ENCODE results near the gene FASTK.

FASTK gene, protein sequence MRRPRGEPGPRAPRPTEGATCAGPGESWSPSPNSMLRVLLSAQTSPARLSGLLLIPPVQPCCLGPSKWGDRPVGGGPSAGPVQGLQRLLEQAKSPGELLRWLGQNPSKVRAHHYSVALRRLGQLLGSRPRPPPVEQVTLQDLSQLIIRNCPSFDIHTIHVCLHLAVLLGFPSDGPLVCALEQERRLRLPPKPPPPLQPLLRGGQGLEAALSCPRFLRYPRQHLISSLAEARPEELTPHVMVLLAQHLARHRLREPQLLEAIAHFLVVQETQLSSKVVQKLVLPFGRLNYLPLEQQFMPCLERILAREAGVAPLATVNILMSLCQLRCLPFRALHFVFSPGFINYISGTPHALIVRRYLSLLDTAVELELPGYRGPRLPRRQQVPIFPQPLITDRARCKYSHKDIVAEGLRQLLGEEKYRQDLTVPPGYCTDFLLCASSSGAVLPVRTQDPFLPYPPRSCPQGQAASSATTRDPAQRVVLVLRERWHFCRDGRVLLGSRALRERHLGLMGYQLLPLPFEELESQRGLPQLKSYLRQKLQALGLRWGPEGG

DNA sequence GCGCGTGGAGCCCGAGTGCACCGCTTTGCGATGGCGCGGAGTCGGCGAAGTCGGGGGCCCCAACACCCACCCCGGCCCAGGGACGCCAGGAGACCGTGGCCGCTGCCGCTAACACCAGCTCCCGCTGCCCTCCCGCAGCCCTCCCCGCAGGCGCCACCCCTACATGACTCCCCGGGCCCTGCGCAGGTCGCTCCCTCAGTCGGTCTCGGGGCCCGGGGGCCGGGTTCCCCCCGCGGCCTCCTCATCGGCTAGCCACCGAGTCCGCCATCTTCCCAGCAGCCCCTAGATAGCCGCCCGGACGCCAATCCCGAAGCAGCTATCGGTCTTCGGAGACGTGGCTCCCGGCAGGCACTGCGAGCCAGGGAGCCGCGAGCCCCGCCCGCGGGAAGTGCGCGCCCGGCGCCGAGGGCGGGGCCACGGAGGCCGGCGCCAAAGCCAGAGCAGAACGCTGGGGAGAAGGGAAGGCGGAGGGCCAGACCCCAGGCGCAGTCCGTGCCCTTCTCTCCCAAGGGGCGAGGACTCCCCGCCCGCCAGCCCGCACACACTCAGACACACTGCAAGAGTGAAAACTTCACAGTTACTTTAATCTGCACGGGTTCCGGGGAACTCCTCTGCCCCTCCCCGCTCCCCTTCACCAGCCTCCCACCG lies at the start of gene FASTK:
TSS of gene FASTK (minus strand) at position 288 of the 648 bp plus-strand sequence. CDS start at position 245, 43 bp downstream.
- DNase-seq, result peak; percentile 85 to 88

- no peak for DNase-seq
These were observed 49.5 kb upstream of the FASTK start for GRCh38 chr7:151129960-151130591.

GRCh38 chr7:151129117-151129959 lies 48.7 kb upstream of the FASTK start:
- DNase-seq, result no peak

- DNase-seq, result no peak
These were observed 48.1 kb upstream of the FASTK start for GRCh38 chr7:151128716-151129115.

- no peak for DNase-seq
These were observed 47.5 kb upstream of the FASTK start for GRCh38 chr7:151128144-151128543.

GRCh38 chr7:151126491-151127137 lies 46.0 kb upstream of the FASTK start:
- DNase-seq, result no peak

DNA sequence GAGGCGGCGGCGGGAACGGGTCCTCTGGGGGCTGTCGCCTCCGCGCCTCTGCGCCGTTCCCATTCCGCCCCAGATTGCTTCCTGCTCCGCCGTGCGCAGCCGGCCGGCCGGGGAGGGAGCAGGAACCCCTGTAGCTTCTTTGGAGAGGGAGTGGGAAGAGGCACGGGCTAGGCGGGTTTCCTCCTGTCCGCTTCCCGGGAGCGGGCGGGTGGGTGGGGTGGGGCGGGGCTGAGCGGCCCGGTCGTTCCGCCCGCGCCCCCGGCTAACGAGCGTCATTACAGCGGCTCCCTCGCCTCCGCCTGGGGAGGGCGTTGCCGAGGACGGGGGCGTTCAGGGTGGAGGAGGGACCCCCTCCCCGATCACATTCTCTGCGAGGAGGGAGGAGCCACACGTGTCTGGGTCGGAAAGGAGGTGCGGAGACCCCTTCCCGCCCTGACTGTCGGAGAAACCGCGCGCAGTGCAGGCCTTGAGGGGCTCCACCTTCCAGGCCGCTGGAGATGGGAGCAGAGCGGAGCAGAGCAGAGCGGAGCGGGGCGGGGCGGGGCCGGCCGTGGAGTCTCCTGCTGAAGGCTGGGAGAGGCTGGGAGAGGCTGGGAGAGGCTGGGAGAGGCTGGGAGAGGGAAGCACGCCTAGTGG lies 45.4 kb upstream of the FASTK start:
- no peak for DNase-seq

DNA sequence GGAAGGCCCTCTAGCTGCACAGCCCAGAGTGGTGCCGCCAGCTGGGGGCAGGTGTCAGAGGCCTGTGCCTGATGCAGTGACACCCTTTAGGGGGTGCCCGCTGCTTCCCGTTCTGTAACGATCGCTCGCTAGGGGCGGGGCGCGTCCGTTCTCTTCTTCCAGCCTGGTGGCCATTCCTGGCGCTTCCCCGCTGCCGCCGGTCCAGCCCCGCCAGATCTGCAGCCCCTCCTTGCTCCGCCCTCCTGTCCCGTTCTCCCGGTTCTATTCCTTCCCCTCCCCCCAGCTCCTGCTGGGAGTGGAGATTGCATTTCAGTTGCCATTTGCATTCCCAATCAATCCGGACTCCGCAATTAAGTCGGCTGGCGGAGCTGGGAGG lies 44.8 kb upstream of the FASTK start:
- DNase-seq, result no peak

DNA sequence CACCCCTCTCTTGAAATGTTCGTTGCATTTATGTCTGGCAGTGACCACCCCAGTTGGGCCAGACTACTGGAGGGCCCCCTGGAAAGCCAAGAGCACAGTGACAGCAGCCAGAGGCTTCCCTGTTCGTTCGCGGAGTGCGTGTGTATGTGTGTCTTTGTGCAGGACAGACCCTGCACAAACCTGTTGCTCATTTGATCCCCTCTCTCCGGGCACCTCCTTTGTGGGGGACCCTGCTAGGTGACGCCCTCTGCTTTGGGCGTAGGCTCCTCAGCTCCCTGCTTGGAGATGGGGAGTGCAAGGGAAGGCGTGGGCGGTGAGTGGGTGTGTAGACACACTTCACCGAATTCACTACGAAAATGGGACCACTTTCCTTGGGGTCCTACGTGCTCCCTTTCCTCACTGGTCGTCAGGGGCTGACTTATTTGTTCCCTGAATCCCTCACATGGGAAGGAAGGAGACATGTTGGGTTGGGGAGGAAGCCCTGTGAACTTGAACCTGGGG lies 44.3 kb upstream of the FASTK start:
- no peak for DNase-seq

DNA sequence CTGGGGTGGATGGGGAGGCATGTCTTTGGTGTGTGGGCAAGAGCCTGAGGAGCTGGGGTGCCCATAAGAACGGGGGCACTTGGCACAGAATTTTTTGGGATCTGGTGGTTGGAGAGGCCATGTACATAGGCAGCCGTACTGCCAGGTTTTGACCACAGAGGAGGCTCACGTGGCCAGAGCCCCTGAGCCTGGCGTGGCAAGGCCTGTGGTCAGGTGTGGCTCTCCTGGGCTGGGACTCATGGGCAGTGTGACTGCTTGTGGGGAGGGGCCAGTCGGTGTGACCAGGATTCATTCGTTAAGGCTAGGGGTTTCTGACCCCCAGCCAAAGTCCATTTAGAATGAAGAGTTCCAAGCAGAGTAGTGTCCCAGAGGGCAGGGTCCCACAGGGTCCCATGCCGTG lies 43.9 kb upstream of the FASTK start:
- DNase-seq, result no peak

GRCh38 chr7:151123822-151124464 lies 43.3 kb upstream of the FASTK start:
- peak; percentile 45 to 80 for DNase-seq

DNA sequence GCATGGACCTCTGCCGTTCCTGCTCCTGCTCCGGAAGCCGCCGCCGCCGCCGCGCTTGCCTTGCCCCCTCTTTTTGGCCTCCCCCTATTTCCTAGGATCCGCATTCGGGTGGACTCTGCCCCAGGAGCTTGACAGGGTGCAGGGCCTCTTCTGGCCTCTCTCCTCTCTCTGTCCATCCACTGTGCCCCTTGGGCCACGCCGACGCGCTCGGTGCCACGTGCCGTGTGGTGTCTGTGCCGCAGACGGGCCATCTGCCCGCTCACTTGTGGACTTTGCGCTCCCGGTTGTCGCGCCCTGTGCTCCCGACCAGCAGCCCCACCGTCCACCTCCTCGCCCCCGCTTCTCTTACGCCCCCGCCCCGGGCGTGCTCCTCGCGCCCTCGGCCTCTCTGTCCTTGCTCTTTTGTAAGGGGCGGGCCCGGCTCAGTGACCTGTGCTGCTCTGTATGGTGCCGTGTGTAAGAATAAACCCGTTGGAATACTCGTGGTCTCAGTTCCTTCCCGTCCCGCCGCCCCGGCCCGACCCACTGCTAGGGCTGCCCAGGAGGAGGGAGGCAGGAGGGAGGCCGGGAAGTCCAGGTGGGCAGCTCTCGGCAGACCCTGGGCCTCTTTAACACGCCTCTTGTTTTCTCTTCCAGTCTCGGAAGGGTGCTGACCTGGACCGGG lies 42.7 kb upstream of the FASTK start:
- no peak for DNase-seq

DNA sequence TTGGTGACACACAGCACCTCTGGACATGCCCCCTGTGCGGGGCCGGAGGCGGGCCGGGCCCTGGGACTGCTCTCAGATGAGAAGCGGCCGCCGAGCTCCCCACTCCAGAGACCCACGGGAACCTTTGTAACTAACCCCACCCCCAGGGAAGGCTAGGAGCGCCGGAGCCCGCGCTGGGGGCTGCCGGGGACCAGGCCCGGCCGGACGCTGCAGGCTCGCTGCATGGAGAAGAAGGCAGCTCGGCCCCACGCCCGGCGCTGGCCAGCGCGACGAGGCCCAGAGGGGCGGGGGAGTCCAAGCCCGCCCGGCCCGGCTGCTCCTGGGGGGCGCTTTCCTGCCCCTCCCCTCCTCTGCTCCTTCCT lies 42.2 kb upstream of the FASTK start:
- no peak for DNase-seq

DNA sequence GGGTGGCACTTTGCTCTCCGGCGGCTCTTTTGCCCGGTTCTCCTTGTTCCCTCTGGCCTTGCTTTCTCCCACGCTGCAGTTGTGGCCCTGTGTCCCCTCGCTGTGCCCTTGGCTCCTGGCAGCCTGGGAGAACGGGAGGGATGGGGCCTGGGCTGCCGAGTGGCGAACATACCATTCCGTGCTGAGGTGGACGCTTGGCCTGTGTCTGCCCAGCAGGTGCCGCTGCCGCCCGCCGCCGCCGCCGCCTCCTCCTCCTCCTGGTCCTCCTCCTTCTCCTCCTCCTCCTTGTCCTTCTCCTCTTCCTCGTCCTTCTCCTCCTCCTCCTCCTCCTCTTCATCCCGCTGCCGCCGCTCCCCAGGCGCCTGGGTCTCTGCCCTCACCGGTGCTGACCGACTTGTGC lies 41.7 kb upstream of the FASTK start:
- no peak for DNase-seq

DNA sequence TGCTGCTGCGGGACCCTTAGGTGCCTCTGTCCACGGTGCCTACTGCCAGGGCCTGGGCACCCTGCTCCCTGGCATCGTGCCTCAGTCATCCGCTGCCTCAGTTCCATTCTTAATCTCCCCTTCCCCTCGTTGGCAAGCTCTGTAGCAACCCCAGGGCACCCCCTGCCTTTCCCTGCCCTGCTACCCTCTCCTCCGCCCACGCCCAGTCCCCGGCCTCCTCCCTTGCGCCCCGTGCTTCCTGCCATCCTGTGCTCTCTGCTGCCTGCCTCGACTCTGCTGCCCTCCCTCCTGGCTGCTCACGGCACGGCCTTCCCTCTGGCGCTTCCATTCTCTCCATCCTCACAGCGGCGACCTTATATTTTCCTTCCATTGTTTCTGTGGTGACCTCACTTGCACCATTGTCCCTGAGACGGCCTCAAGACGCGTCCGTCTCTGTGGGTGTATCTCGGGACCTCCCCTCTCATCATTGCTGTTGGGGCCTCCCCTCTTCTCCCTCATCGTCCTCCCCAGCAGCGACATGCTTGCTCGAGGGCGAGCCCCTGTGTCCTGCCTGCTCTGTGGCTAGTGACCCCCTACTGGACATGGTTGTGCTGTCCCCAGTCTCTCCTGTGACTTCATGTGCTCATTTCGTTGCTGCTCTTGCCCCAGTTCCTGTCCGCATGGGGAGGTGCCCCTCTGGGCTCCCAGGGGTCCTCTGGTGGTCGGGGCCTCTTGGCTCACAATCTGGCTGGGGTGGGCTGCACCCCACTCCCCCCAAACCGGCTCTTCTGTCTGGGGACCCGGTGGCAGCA lies 41.0 kb upstream of the FASTK start:
- DNase-seq, result no peak

GRCh38 chr7:151120896-151121295 lies 40.3 kb upstream of the FASTK start:
- no peak for DNase-seq

GRCh38 chr7:151119902-151120301 lies 39.3 kb upstream of the FASTK start:
- no peak for DNase-seq

- no peak for DNase-seq
These were observed 38.4 kb upstream of the FASTK start for GRCh38 chr7:151119055-151119415.
